HG03457 (cell line): Measurements from ENCODE around the gene SLF1.

Experiments used
- ATAC-seq: cut with Tn5 transposase; IDR thresholded peaks from one replicate; pipeline ENCODE4 v1.9.1; 2021; ENCODE audit warnings: moderate number of reproducible peaks; ENCODE audit not compliant: unreplicated experiment

The SLF1 gene

DNA sequence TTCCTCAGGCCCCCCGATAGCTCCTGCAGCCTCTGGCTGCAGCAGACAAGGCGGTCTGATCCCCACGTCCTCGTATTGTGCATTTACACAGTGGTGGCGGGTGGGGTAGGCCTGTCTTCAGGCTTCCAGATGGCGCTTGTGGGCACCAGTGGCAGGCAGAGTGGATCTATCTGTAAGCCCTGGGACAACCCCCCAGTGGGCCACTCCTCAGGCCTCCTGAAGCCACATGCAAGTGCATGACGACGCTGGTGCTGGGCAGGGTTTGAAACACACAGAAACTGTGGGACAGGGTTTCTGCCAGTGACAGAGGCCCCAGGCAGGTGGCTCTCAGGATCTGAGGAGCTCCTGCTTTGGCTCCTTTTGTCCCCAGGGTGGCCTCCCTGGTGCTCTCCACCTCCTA, 42.0 kb downstream of the SLF1 start:
- ATAC-seq, result no peak

DNA sequence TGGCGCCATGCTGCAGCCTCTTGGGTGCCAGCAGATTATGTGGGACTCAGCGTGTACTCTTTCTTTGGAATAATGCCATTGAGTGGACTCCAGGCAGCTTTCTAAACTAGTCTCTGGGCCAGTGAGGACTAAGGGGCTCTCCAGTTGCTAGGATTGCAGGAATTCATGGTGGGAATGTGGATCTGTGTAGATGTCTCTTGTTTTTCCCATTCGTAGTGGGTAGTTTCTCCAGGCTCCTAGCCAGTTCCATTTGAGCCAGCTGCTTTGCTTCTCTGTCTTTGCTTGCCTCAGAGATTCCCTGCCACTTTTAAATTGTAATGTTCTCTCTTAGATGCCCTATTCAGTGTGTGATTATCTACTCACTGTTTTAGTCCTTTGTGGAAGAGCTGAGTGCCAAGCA, 42.6 kb downstream of the SLF1 start:
- no peak for ATAC-seq

DNA sequence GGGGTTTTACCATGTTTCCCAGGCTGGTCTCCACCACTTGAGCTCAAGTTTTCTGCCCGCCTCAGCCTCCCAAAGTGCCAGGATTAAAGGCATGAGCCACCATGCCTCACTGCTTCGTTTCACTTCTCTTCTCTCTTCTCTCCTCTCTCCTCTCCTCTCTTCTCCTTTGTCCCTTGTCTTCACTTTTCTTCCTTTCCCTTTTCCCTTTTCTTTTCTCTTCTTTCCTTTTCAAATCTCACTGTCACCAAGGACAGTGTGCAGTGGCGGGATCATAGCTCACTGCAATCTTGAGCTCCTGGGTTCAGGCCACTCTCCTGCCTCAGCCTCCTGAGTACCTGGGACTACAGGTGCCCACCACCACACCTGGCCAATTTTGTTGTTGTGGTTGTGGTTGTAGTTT, 49.5 kb downstream of the SLF1 start:
- no peak for ATAC-seq

DNA sequence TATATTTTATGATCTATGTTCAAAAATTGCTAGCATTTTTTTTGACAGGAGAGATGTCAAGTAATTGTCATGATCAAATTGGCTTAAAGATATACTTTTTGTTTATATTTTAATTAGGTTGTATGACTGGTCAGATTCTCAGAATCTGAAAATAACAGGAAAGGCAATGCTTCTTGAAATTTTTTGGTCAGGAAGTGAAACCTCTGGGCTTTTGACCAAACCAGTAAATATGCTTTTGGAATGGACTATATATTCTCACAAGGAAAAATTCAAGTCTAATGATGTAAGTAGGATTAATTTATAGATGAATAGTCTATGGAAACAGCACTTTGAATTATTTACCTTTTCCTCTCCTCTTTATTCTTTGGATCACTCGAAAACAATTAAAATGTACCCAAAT, 52.3 kb downstream of the SLF1 start:
- ATAC-seq, result no peak

DNA sequence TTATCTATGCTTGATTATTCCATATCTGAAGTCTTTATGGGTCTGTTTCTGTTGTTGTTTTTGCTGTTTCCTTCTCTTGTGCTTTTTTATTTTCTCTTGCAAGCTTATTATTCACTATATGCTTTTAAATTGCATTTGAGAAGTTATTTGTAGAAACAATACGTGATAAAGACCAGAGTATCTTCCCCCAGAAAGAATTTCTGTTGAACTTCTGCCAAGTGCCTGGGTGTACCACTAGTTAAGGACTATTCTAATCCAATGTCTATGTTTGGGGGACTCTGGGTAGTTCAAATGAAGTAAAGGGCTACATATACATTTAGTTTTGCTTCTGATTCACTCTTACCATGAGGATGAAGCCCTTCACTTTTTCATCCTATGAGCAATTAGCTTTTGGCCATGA, 54.3 kb downstream of the SLF1 start:
- ATAC-seq, result no peak

DNA sequence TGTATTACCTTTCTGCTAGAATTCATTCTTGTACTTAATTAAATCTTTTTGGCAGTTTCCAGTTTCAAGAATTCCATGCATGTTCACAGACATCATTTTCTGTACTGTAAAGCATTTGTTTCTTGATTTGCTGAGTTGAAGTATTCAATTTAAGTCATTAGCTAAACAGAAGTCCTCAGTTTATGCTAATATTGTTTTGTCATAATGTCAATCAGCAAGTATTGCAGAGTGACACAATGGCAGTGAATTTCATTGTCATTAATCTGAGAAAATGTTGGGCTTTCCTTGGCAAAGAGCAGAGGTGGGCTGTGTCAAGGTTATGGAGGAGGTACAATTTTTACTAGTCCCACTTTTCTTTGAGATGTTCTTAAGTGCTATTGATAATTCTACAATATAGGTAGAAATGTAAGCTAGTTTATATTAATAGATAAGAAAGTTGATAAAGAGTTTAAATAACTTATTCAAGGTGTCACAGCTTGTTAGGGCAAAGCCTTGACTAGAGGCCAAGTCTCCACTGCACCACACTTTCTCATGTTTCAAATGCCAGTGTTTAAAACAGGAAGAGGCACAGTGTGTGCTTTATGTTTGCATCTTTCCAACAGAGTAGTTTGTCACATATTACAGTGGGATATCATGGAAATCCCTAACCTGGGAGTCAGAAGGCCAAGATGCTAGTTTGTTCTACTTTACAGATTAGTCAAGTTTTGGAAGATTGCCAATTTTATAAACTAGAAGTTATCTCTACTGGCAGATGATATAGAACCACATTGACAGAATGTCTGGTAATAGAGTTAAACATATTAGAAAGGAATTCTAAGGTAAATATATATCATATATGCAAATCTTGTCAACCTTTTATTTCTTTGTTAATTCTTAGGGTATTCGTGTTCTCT, 56.3 kb downstream of the SLF1 start:
- no peak for ATAC-seq

DNA sequence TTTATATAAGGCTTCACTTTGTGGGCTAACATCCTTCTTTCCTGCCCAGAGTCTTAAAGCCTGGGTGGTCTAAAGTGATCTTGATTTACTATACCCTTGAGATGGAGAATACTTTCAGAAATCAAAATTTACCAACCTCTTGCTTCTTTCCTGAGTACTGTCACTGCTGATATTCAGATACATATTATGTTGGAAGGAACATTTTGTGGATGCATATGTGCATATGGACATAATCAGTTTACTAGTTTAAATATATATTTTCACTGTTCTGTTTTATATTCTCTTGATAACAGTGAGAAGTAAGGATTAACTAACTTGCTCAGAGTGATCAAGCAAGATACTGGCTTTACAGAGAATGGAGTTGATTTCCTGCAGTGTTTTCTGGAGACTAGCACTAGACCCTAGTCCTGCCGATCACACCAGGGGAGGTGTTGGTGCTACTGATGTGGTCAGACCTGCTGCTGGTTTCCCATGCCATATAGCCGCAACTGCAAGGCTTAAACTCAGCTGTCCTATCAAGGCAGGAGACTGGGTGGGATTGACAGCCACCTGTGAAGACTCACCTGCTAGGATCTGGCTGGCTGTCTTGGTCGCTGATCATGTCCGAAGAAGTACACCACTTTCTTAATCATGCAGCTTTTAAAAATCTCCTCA, 57.6 kb downstream of the SLF1 start:
- no peak for ATAC-seq

DNA sequence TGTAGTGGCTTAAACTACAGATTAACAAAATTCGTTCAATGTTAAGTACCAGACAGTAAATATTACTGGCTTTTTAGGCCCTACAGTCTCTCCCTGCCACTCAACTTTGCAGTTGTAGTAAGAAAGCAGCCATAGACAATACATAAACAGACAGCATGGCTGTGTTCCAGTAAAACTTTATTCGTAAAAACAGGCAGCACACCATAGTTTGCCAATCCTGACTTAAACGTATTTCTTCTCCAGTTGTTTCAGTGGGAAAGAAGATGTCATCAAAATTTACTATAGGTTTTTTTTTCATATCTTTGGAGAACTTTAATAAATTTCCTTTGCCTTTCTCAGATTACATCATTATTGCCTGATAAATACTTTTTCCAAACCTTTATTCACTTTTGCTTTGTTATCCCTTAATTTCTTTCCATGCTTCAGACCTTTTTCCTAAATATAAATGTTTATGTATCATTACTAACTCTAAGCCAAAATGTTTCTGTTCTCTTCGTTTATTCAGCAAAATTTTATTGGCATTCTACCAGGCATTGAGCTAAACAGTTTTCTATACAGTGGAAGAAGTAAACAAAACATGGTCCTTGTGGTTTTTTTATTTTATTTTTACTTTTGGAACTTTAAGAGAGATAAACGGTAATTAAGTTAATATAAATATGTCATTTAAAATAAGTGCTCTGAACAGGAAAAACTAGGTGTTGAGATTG, 64.5 kb downstream of the SLF1 start:
- no peak for ATAC-seq

DNA sequence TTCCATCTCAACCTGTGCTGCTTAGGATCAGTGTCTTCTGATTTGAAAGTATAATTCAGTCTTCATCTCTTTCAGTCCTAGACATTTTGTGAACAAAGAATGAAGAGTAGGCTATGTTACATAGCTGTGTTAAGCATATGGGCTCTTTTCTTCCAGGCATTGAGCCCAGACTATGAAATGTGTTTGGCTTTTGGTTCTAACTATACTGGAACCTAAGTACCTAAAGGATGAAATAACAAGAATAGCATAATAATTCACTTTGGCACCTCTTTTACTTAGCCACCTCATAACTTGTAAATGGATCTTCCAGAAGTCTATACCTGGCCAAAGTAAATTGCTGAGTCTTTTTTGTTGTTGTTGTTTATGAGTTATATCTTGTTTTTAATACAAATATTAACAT, 71.4 kb downstream of the SLF1 start:
- no peak for ATAC-seq

DNA sequence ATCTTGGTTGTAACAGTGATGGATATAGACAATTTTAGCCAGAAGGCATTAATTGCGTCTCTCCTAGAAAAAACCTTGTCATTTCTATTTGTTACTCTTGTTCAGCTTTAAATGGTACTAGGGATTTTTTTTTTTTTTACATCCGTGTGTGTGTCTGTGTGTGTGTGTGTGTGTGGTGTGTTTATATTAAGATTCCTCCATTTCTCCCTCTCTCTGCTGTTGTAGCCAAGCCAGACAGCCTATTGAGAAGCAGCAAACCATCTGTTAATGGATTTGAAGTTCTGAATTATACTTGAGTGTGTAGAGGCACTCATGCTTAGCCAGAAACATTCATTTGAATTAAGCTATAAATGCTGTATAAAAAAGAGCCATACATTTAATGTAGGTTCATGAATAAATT, 72.3 kb downstream of the SLF1 start:
- no peak for ATAC-seq

DNA sequence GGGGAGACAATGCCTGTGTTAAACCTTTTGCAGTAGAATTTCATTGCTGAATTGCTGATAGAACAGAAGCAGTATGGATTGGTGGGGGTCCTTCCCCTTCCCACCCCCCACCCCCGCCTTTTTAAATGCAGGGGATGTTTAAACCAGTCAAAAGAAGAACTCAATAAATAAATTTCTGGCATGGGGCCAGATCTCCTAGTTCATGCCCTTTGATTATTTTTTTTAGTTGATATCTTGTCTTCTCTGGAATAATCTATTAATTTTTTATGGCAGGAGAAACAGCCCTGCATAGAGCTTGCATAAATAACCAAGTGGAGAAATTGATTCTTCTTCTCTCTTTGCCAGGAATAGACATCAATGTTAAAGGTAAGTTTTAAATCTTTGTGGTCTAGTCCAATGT, 72.8 kb downstream of the SLF1 start:
- no peak for ATAC-seq

DNA sequence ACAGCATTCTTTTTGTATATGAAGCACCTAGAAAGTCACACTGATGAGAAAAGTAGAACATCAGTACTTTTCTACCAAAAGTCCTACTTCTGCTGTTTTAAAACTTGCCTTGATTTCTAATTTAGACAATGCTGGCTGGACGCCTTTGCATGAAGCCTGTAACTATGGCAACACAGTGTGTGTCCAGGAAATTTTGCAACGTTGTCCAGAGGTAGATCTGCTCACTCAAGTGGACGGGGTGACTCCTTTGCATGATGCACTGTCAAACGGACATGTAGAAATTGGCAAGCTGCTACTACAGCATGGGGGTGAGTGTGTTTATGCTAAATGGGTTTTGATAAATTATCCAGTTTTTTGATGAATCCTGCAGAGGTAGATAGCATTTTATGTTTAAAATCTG, 73.5 kb downstream of the SLF1 start:
- no peak for ATAC-seq

DNA sequence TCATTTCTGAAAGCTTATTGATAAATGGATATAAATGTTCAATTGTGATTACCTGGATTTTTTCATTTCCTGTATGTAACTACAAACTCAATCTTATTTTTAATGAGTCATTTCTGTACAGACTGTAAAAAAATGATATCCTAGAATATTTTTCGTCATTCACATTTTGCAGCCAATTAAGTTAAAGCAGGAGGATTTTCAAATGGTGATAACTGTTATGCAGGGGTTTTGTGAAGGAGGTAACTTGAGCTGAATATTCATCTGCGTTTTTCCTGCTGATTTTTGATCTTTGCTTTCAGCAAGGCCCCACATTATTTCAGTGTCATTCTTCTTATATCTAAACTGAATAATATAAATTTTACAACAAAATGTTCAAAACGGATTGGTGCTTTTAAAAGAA, 74.1 kb downstream of the SLF1 start:
- no peak for ATAC-seq

DNA sequence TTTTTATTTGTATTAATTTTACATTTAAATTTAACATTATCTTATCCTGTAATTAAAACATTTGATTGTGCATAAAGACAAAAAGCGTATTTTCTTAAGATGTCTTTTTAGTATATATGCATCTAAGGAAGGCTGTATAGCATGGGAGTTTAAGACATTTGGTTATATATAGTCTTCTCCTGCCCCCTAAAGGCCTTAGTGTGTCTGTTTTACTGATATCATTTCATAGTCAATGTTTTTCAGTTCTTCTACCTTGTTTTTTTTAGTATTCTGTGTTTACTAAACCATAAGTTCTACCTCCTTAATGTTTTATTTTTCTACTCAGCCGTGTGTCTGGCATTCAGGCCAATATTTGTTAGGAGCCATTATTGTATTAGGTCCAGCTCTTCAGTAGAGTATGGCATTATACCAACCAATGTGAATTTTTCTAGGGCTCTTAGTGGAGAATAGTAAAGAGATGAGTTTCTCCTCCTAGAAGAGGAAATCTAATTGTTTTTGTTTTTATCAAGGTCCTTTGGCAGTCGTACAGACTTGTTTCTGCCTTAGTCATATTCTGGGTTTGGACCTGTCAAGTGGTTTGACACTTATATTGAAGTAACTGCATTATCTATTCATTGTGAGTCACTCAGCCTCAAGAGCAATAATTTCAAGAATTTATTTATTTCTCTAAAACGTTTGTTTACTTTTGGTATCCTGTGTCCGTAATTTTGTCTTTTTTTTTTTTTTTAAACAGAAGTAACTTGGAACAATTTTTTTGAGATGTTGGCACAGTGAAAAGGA, 74.8 kb downstream of the SLF1 start:
- ATAC-seq, result no peak

DNA sequence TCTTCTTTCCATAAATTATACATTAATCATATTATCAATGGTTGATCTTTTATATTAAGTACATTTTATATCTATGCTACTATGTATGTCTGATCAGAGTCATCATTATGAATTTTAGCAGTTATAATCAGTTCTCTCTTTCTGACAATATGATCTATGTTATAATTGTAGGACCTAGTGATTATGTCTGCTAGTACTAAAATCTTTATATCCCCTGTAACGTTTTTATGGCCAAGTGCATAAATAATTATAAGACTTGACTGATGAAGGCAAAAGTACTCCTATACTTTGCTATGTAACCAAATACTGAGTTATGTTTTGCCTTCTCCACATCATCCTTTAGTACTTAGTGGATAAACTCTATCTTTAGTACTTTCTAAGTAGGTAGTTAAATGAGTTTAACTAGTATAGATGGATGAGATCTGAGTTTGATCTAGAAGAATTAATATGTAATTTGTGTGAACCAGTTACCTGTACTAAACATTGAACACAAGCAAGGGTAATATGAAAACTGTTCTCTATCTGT, 75.4 kb downstream of the SLF1 start:
- no peak for ATAC-seq

DNA sequence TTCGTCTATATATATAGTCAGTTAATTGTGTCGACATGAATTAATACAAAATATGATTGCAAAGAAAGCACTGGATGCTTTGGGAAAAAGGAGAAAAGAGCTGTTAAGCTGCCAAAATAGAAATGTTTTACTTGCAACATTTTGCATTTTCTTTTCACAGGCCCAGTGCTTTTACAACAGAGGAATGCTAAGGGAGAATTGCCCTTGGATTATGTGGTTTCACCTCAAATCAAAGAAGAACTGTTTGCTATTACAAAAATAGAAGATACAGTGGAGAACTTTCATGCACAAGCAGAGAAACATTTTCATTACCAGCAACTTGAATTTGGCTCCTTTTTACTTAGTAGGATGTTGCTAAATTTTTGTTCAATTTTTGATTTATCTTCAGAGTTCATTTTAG, 76.2 kb downstream of the SLF1 start:
- ATAC-seq, result no peak

DNA sequence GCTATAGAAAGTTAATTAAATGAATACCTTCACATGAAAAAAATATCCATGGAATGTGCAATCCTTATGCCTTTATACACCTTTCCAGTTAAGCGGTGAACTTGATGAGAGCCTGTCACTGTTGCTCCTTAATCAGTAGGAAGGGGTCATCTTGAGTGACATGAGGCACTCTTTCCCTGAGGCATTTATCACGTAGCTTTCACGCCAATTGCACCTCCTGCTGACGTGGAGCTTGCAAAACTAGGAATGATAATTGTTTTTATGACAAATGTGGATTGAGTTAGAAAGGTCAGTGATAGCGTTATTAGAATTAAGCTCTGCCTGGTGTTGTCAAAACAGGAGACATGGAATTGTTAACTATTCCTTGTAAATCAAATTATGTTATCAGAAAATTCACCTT, 79.7 kb downstream of the SLF1 start:
- no peak for ATAC-seq

DNA sequence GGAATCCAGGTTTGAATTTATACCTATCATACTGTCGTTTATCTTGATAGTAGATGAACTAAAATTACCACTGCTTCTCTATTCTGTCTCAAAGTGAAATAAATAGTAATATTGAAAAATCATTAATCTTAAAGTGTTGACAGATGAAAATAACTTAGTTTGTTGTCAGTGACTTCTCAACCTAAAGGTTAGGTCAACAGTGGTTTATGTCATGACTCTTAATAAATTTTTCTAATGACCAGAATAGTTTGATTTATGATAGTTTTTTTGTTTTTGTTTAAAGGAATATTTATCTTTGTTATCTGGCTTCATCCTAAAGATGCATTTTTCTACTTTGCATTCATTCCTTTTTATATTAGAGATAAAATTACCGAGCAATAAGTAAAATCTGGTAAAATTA, 81.1 kb downstream of the SLF1 start:
- ATAC-seq, result no peak

DNA sequence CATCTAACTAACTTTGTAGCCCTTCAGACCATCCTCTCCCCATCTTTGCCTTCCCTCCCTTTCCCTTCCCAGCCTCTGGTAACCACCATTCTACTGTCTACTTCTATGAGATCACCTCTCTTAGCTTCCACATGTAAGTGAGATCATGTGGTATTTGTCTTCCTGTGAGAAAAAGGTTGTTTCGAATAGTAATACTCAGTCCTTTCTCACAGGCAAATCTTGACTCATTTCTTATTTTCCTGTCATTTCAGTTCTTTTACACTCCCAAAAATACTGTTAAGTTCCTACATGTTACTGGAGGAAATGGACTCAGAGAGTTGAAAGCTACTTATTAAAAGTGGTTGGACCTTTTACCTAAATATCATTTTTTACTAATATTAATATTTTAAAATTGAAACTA, 82.1 kb downstream of the SLF1 start:
- ATAC-seq, result peak; percentile 73

DNA sequence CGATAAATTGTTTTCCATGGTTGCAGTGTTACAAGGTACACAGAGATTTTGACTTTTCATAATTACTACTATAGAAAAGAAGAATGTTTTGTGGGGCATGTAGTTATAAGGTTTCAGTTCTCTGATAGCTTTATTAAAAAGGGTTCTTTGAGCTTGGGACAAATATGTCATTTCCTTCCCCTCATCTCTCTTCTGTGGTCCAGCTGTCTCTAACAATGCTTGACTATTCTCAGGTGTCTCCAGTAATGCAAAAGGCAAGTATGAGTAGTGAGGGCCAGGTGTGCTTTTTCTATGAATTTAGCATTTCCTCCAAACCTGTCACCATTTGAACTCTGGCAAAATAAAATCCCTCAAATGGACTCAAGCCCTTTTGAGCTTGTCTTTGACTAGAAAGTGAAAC, 84.3 kb downstream of the SLF1 start:
- peak; percentile 43 for ATAC-seq

DNA sequence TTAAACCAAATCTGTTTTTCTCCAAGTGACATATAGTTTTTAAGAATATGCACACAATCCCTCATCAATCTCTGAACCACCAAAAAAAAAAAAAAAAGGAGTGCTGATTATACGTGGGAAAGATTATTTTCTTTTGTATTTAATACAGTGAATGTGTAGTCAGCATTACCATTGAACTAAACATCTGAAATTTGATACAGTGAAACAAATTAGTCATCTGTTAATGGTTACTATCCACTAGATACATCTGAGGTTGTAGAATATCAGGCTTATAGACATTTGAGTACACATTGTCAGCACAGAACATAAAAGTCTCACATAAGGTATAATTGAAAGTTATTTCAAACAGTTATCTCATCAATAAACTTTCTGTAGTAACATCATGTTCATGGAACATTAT, 87.0 kb downstream of the SLF1 start:
- no peak for ATAC-seq
